NOMO-1 (cell line): ENCODE data around the gene DLGAP1.
A peak's percentile ranks its signal among the peaks of the same experiment; 100 is the strongest.

Experiments
- DNase-seq, 2 experiments: peaks; one replicate each; lab custom pipeline; 2025; ENCODE audit not compliant: unreplicated experiment in 2 of 2; lab: John Stamatoyannopoulos, UW

The DLGAP1 gene

GRCh38 chr18:3675446-3675845, 779.7 kb downstream of the DLGAP1 start:
- no peak for DNase-seq

DNA sequence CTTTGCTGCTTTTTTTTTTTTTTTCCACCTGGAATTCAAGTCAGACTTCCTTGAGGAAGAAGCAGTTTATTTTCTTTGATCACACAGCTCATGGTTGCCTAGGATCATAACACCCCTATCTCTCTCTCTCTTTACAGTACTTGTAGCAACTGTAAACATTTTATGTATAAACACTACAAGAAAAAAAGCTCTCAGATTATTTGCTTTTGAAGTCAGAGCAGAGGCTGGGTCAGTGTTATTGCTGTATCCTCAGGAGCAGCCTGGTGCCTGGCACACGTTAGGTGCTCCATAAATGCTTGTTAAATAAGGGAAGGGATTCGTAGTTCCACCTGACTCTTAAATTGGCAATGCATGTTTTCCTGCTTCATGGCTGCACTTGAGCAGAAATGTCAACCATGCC, 783.9 kb downstream of the DLGAP1 start:
- DNase-seq, result no peak

DNA sequence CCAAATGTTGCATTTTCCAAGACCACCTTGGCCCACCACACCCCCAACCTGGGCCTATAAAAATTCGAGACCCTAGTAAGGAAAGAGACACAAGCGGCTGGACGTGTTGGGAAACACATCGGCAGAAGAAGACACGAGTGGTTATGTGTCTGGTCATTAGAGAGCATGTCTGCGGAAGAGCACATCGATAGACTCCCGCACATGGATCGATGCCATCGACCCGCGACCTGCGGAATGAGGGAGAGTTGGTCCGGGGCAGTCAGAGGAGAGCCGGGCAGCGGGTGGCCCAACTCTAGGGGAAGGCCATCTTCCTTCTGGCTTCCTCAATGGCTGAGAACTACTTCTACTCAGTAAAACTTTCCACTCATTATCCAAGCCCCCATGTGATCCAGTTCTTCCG, 785.7 kb downstream of the DLGAP1 start:
- DNase-seq, result no peak

- DNase-seq, result no peak
These were observed 787.6 kb downstream of the DLGAP1 start for GRCh38 chr18:3667255-3668137.

- no peak for DNase-seq
These were observed 788.4 kb downstream of the DLGAP1 start for GRCh38 chr18:3666526-3667254.

- peak; percentile 57 to 61 for DNase-seq
These were observed 789.2 kb downstream of the DLGAP1 start for GRCh38 chr18:3665780-3666525.

DNA sequence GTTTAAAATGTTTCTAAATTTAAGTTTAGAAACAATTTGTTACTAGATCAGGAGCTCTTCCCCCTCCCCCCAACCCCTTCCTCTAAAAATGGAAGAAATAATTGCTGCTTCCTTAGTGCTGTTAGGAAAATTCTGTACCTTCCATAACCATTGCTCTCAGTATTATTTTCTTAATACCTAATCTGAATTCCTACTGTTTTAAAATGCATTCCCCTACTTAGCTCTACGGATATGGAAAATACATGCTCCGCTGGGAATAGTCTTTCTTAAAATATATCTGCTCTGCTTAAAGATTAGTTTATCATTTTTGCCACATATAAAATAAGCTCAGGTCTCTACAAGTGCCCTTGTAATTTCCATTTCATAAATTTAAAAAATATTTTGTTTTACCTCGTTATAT, 789.9 kb downstream of the DLGAP1 start:
- no peak for DNase-seq

GRCh38 chr18:3664563-3665178, 790.4 kb downstream of the DLGAP1 start:
- peak; percentile 68 to 81 for DNase-seq

GRCh38 chr18:3663870-3664512, 791.1 kb downstream of the DLGAP1 start:
- no peak for DNase-seq

- DNase-seq, result no peak
These were observed 793.1 kb downstream of the DLGAP1 start for GRCh38 chr18:3661989-3662388.

- peak; percentile 51 to 85 for DNase-seq
These were observed 794.2 kb downstream of the DLGAP1 start for GRCh38 chr18:3660739-3661515.

- no peak for DNase-seq
These were observed 796.6 kb downstream of the DLGAP1 start for GRCh38 chr18:3658529-3658928.

- DNase-seq, result peak in 1 of 2 experiments; percentile 3
These were observed 799.7 kb downstream of the DLGAP1 start for GRCh38 chr18:3655254-3656050.

GRCh38 chr18:3654442-3655253, 800.5 kb downstream of the DLGAP1 start:
- DNase-seq, result no peak

DNA sequence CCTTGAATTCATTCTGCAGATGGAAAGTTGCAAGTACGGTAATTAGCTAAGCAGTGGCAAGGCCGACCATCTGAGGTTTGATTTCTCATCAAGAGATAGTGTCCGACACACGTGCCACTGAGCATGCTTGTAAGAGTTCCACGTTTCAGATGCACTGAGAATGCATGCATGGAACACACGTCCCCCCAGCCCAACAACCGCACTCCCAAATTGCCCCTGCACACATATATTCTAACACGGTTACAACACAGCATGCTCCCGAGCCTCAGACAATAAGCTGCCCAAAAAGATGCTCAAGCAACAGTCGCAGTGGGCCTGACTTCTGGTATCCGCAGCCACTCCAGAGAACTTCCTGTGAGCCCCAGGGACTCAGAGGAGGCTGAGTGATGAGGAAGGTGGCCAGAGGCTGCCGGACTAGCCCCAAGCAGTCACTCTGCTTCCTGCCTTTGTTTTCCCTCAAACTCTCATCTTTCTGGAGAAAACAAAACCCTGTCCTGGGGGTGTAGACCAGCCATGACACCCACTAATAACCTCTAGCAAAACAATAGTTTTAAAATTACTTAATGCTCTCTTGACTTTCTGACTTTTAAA, 801.2 kb downstream of the DLGAP1 start:
- no peak for DNase-seq

GRCh38 chr18:3653263-3653850, 801.8 kb downstream of the DLGAP1 start:
- no peak for DNase-seq
